Small intestine (tissue), 7 donors: ENCODE measurements around the gene COL6A1. TPM values are rescaled to one million over a fixed set of nuclear protein-coding genes. Genes with fewer than 3 reads are reported as not detected.

Source experiments
- DNase-seq, 2 donors: peaks; one replicate each; pipeline versions ENCODE4 v3.0.0 to v3.0.0-alpha.2; 2013
- FAIRE-seq: peaks from 2 replicates; lab custom pipeline; 2012; peaks lifted over from hg19 to GRCh38; lab: Jason Lieb, UNC
- H3K27ac ChIP-seq, 3 donors: one replicate each; pipeline ENCODE4 v1.5.1; 2013; ENCODE audit warnings: low read length in 2 of 3, mild to moderate bottlenecking in 2 of 3, control low read depth in 1 of 3, inconsistent platforms in 1 of 3, low read depth in 1 of 3, moderate library complexity in 1 of 3
- H3K27me3 ChIP-seq, 3 donors: one replicate each; pipeline ENCODE4 v1.6.1; 2013; ENCODE audit warnings: low read length in 3 of 3, inconsistent platforms in 1 of 3; ENCODE audit not compliant: control insufficient read depth in 3 of 3, insufficient read depth in 3 of 3
- H3K36me3 ChIP-seq, 3 donors: one replicate each; pipeline ENCODE4 v1.6.1; 2013; ENCODE audit warnings: low read length in 3 of 3, inconsistent platforms in 1 of 3, low read depth in 1 of 3, mild to moderate bottlenecking in 1 of 3, moderate library complexity in 1 of 3; ENCODE audit not compliant: control insufficient read depth in 3 of 3, insufficient read depth in 2 of 3
- H3K4me1 ChIP-seq, 3 donors: one replicate each; pipeline ENCODE4 v1.6.1; 2013; ENCODE audit warnings: low read length in 2 of 3, inconsistent platforms in 1 of 3, low read depth in 1 of 3, mild to moderate bottlenecking in 1 of 3, moderate library complexity in 1 of 3; ENCODE audit not compliant: control insufficient read depth in 3 of 3, insufficient read depth in 2 of 3
- H3K4me3 ChIP-seq, 3 donors: one replicate each; pipeline ENCODE4 v1.5.1; 2013; ENCODE audit warnings: low read length in 3 of 3, control low read depth in 1 of 3, inconsistent platforms in 1 of 3, low read depth in 1 of 3, mild to moderate bottlenecking in 1 of 3, moderate library complexity in 1 of 3
- H3K9me3 ChIP-seq, 2 donors: one replicate each; pipeline ENCODE4 v1.6.1; 2013; ENCODE audit warnings: low read depth in 1 of 2, low read length in 1 of 2; ENCODE audit not compliant: control insufficient read depth in 2 of 2, insufficient read depth in 1 of 2
- WGBS, 3 donors: extraction: QIAGEN DNeasy Blood & Tissue Kit; methylation state at CpG; one replicate each; pipeline ENCODE4 v1.1.7; 2013; 5-methylcytosine and 5-hydroxymethylcytosine counted together
- polyA plus RNA-seq, 4 donors: library from polyadenylated mRNA; stranded (reverse) in 3 of 4; unstranded in 1 of 4; fragments of 200-250 nt in 3 of 4; fragments of 120-200 nt in 1 of 4; gene quantifications; one replicate each; pipeline versions ENCODE4 v1.2.1 to v1.2.3, GENCODE V29; 2013
- donor health status: healthy with polysubstance abuse.
- donor health status: control.
- donor health status: control.
- donor health status: Bipolar disorder and iron deficiency.
- donor health status: healthy.

Gene COL6A1
- polyA plus RNA-seq, 4 donors = 6.0 to 475 (median 47.7) TPM

DNA sequence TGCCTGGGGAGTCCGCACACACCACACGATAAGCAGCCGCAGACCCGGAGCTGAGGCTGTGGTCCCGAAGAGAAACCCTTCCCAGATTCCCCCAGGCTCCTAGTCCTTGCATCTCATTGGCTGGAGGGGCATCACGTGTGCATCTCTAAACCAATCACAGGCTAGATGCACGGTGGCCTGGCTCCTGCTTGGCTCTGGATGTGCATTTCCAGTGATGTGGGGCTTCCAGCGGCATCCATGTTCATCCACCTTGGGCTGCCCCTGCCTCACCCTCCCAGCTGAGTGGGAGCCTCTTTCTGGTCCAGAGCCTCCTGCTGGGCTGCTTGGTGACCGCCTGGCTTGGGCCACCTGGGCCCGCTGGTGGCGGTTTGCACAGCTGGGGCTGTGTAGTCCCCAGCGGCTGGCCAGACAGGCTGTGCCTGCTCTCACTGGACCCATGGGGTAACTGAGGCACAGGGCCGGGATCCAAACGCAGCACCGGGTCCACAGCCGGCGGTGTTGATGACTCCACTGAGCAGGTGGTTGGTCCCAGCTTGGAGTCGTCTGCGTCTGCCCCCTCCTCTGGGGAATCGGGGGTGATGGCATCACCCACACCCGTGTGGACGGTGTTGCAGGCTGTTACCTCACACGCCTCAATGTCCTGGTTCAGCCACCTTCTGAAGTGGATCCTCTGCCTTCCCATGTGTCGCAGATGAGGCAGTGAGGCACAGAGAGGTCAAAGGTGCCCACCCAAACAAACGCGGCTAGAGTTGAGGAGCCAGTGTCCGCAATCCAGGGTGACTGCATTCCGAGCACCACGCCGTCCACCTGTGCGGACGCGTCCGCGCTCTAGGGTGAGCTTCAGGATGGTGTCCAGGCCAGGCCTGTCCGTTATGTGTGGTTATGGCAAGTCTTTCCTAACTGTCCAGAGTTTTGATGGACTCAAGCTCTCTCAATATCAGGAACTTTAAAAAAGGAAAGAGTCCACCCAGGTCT, 41.3 kb downstream of the COL6A1 start:
- DNase-seq = no peak
- peaks cover 0 to 29% (median 0%) of the 10 kb centered on the region in 3 donors for H3K4me1 ChIP-seq
- H3K36me3 ChIP-seq = no peaks in the 10 kb centered on the region
- WGBS, 3 donors = 84 to 89% (median 86%) methylated on average over 36 of the region's 36 CpGs
- H3K4me3 ChIP-seq = no peak overlapping the region
- no peak for FAIRE-seq
- no peaks in the 10 kb centered on the region for H3K9me3 ChIP-seq
- H3K27ac ChIP-seq = peak overlapping the region; percentile 11 to 60 (median 51)
- peaks cover 0 to under 1% (median 0%) of the 10 kb centered on the region in 3 donors for H3K27me3 ChIP-seq

DNA sequence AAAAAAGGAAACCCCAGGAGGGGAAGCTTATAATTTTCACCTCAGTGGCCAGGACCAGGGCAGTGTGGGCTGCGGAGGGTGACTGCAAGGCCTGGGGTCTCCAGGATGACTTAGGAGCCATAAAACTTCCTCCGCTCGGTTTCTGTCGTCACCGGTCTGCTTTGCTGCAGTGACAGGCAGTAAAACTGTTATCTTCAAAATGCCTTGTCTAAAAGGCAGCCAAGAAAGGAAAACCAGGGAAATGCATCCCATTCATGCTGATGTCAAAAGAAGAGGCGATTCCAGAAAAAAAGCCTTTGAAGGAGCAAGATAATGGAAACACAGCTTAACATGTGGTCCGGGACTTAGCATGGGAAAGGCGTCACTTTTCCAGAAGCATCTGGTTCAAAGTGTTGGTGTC, 42.0 kb downstream of the COL6A1 start:
- H3K4me3 ChIP-seq = no peak overlapping the region
- no peaks in the 10 kb centered on the region for H3K27me3 ChIP-seq
- no peaks in the 10 kb centered on the region for H3K36me3 ChIP-seq
- DNase-seq (peak in 1 of 2 donors; percentile 23), FAIRE-seq (no peak)
- H3K9me3 ChIP-seq = no peaks in the 10 kb centered on the region
- peaks cover 0 to 35% (median 0%) of the 10 kb centered on the region in 3 donors for H3K4me1 ChIP-seq
- 20 to 53% (median 47%) methylated on average over 8 of the region's 8 CpGs for whole genome bisulfite sequencing, 3 donors
- H3K27ac ChIP-seq = peak overlapping the region in 1 of 3 donors; percentile 5

DNA sequence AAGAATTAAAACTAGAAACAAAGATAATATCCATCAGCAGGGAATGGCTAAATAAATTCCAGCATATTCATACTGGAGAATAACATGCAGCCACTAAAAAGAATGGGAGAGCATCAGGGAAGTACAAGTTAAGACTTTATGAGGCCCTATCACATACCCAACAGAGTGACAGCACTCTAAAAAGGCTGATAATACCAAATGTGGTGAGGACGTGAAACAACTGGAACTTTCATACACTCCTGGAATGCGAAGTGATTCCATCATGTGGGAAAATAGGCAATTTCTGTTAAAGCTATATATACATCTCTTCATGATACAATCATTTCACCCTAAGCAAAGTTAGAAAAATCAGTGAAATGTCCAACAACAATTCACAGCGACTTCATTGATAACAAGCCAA, 42.6 kb downstream of the COL6A1 start:
- Histone ChIP-seq H3K27me3 (no peaks in the 10 kb centered on the region), H3K4me3 (no peak overlapping the region), H3K9me3 (no peaks in the 10 kb centered on the region), H3K27ac (peak overlapping the region in 1 of 3 donors; percentile 5), H3K36me3 (no peaks in the 10 kb centered on the region), H3K4me1 (peaks cover 0 to 41% (median 0%) of the 10 kb centered on the region in 3 donors)
- FAIRE-seq (no peak), DNase-seq (no peak)
- WGBS, 3 donors = 53 to 74% (median 65%) methylated on average over 3 of the region's 3 CpGs

DNA sequence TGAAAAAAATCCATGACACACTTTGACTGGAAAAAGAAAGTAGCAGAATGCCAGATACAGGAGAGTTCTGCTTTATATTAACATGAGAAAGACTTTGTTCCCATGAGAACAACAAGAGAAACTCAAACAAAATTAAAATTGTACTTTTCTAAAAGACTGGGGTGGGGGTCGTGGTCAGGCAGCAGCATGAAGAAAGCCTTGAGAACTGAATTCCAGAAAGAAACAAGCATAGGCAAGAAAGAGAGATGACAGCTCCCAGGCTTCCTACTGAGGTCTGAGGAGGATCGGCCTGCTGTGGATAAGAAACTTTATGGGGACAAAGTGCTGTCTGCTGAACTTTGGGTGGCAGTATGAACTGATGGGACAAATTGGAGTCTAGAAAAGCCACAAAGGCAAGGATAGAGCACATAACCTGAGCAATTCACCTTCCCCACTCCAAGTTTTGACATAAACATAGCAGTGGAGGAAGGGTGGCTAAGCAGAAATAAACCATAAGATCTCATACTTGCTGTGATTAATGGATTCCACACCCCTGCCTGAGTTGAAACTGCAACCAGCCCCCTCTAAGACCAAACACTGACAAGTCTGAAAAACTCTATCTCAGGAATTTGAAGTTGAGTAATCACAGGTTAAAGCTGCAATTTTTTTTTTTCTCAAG, 43.7 kb downstream of the COL6A1 start:
- WGBS, 3 donors = 18 to 37% (median 24%) methylated on average over 2 of the region's 2 CpGs
- DNase-seq = peak in 1 of 2 donors; percentile 81
- peak overlapping the region in 1 of 3 donors; percentile 76 for H3K27ac ChIP-seq

DNA sequence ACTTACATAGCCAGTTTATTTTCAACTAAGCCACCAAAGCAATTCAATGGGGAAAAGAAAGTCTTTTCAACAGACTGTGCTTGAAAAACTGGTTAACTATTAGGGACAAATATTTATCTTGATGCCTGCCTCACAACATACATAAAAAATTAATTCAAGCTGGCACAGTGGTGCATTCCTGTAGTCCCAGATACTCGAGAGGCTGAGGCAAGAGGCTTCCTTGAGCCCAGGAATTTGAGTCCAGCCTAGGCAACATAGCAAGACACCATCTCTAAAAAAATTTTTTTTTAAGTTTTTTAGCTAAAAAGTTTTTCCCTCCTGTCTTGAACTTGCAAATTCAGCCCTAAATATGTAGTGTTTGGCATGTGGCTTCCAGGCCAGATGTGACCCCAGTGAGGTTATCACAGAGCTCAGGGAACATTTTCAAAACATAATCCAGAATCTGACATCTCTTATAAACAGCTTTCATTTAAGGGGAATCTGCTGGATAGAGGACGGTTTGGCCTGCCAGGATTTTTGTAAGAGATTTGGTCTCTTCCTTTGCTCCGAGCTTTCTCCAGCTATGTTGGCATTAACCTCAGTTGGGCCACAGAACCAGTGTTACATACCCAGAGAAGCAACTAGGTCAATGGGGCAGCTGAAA, 46.4 kb downstream of the COL6A1 start:
- DNase-seq (no peak), FAIRE-seq (no peak)
- H3K36me3 ChIP-seq = no peaks in the 10 kb centered on the region
- no peak overlapping the region for H3K4me3 ChIP-seq
- H3K27ac ChIP-seq = peak overlapping the region in 2 of 3 donors; percentile 70 to 72
- H3K4me1 ChIP-seq = peaks cover 0 to 33% (median 0%) of the 10 kb centered on the region in 3 donors
- H3K27me3 ChIP-seq = no peaks in the 10 kb centered on the region
- no peaks in the 10 kb centered on the region for H3K9me3 ChIP-seq
- WGBS, 3 donors = 48 to 53% (median 50%) methylated on average over 3 of the region's 3 CpGs

More for the DNA sequence above, 43.7 kb downstream of the COL6A1 start:
- FAIRE-seq = no peak
- Histone ChIP-seq H3K27me3 (no peaks in the 10 kb centered on the region), H3K4me3 (no peak overlapping the region), H3K4me1 (peaks cover 0 to 43% (median 0%) of the 10 kb centered on the region in 3 donors), H3K36me3 (no peaks in the 10 kb centered on the region), H3K9me3 (no peaks in the 10 kb centered on the region)

DNA sequence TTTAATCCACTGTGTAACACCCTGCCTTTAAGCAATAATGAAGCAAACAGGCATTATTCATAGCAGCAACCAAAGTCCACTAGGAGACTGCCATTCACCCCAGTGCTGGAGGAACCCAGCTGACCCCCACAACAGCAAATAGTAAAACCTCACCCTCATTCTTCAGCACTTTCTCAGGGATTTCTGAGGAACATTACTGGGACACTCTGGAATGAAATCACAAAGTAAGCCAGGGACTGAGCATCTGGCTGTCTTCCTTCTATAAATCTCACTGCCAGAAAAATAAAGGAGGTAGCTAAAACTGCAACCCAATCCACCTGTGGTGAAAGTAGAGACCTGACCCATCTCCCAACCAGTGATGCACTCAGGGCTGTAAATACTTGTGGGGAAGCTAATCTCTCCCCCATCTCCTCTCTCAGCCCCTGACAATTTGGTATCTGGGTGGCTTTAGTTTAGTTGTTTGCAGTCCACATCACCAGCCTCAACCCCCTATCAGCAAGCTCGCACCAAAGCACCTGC, 47.1 kb downstream of the COL6A1 start:
- peak in 1 of 2 donors; percentile 80 for DNase-seq
- Histone ChIP-seq H3K9me3 (no peaks in the 10 kb centered on the region), H3K36me3 (no peaks in the 10 kb centered on the region), H3K27ac (peak overlapping the region in 2 of 3 donors; percentile 70 to 72), H3K27me3 (no peaks in the 10 kb centered on the region), H3K4me1 (peaks cover 0 to 31% (median 0%) of the 10 kb centered on the region in 3 donors), H3K4me3 (no peak overlapping the region)
- FAIRE-seq = no peak
- WGBS, 3 donors = 76 to 81% (median 81%) methylated on average over 1 of the region's 1 CpG

DNA sequence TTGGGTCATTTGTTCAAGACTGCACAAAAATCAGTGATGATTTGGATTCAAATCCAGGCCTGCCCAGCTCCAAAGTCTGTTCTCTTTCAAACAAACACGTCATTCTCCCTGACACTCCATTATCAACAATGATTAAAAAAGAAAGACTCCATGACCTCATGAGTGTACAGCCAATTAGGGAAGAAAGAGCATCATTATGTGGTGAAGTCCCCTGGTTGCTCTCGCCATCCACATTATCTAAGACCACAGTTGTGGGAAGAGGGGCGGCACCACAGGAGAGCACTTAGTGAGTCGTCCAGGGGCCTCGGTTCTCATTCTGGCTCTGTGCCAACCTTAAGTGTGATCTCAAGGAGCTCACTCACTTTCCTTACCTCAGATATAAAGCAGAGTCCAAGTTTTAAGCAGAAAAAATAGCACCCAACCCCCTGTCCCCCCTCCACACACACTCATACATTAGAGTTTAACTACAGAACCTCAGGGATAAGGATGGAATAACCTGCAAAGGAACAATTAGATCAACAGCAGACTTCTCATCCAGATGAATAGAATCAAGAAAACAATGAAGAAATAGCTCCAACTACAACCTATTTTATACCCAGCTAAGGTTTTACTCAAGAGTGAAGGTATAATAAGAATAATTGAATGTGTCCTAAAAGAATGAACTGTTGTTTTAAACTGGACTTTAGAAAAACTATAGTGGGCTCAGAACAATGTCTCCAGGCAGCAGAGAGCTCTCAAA, 47.8 kb downstream of the COL6A1 start:
- FAIRE-seq (no peak), DNase-seq (peak in 1 of 2 donors; percentile 45)
- peak overlapping the region in 2 of 3 donors; percentile 66 to 70 for H3K27ac ChIP-seq
- WGBS, 3 donors = 46 to 58% (median 52%) methylated on average over 5 of the region's 5 CpGs
- H3K4me1 ChIP-seq = peaks cover 0 to 24% (median 2%) of the 10 kb centered on the region in 3 donors
- no peaks in the 10 kb centered on the region for H3K9me3 ChIP-seq
- no peaks in the 10 kb centered on the region for H3K27me3 ChIP-seq
- no peak overlapping the region for H3K4me3 ChIP-seq
- no peaks in the 10 kb centered on the region for H3K36me3 ChIP-seq
